HepG2 (cell line): ENCODE results near the gene PLEKHA6. TPM values are rescaled to one million over a fixed set of nuclear protein-coding genes. Genes with fewer than 3 reads are reported as not detected.

Experiments
- ATAC-seq: fragments of 200-7000 bp; cut with Tn5 transposase; 3 replicates; pipeline ENCODE4 v1.9.1; 2020; ENCODE audit warnings: mild to moderate bottlenecking, moderate library complexity
- BruUV-seq: library from RNA; stranded (reverse); fragments of 400-500 nt; replicated peaks from 2 replicates; lab custom pipeline; 2021; lab: Mats Ljungman, UMichigan
- CTCF ChIA-PET: fragments of 300-600 bp; formaldehyde crosslinking; extraction: SDS; loops from one replicate; lab custom pipeline; 2021; ENCODE audit warnings: low total read pairs, inconsistent platforms, low intra/inter-chr PET ratio; lab: Yijun Ruan, JAX
- POLR2A ChIA-PET: fragments of 350-600 bp; sonication (Branson Sonifier 250); formaldehyde crosslinking; loops from one replicate; lab custom pipeline; 2020; ENCODE audit warnings: antibody characterized with exemption, inconsistent platforms; lab: Yijun Ruan, JAX
- DNase-seq: peaks from one replicate; pipeline ENCODE4 v3.0.0-alpha.2; 2015; ENCODE audit warnings: low spot score
- FAIRE-seq: peaks from 3 replicates; lab custom pipeline; 2011; peaks lifted over from hg19 to GRCh38; lab: Jason Lieb, UNC
- H2AFZ ChIP-seq: one replicate; pipeline ENCODE4 v1.6.1; 2011; ENCODE audit warnings: low read length, inconsistent platforms
- H3K27ac ChIP-seq: fragments of 300-600 bp; 3 replicates; pipeline ENCODE4 v1.8.0; 2011; ENCODE audit warnings: mixed run types, mild to moderate bottlenecking, mixed read lengths, low read length, inconsistent platforms; ENCODE audit not compliant: insufficient read depth; ENCODE audit errors: extremely low read length
- H3K27me3 ChIP-seq, 2 experiments: fragments of 200-600 bp in 1 of 2; 2 replicates in 1 of 2; 3 replicates in 1 of 2; pipeline versions ENCODE4 v1.6.0 to v1.8.0; 2011; ENCODE audit warnings: low read length in 2 of 2, mild to moderate bottlenecking in 2 of 2, moderate library complexity in 2 of 2, inconsistent platforms in 1 of 2; ENCODE audit not compliant: insufficient read depth in 2 of 2, control insufficient read depth in 1 of 2
- H3K36me3 ChIP-seq, 2 experiments: fragments of 200-600 bp in 1 of 2; replicated peaks in 1 of 2; 2 replicates in 1 of 2; 3 replicates in 1 of 2; pipeline versions ENCODE4 v1.5.1 to v1.8.0; 2011; ENCODE audit warnings: low read length in 2 of 2, inconsistent platforms in 1 of 2; ENCODE audit not compliant: insufficient read depth in 2 of 2, control insufficient read depth in 1 of 2
- H3K4me1 ChIP-seq: 2 replicates; pipeline ENCODE4 v1.5.1; 2012; ENCODE audit warnings: low read length, inconsistent platforms; ENCODE audit not compliant: insufficient read depth
- H3K4me2 ChIP-seq: 2 replicates; pipeline ENCODE4 v1.6.0; 2011; ENCODE audit warnings: low read depth, low read length, inconsistent platforms
- H3K4me3 ChIP-seq, 3 experiments: fragments of 200-600 bp in 1 of 3; sonication (generic), shearing (Covaris generic) in 1 of 3; replicated peaks in 1 of 3; 2 replicates each; pipeline ENCODE4 v1.5.1; 2011 to 2016; ENCODE audit warnings: low read length in 3 of 3, inconsistent platforms in 2 of 3, low read depth in 2 of 3, mild to moderate bottlenecking in 2 of 3, control low read depth in 1 of 3, mixed read lengths in 1 of 3; ENCODE audit not compliant: insufficient read depth in 1 of 3
- H3K79me2 ChIP-seq: one replicate; pipeline ENCODE4 v1.6.1; 2011; ENCODE audit warnings: low read length, inconsistent platforms; ENCODE audit not compliant: insufficient read depth
- H3K9ac ChIP-seq: 2 replicates; pipeline ENCODE4 v1.6.0; 2011; ENCODE audit warnings: mild to moderate bottlenecking, low read depth, low read length, inconsistent platforms; ENCODE audit not compliant: insufficient read depth
- H3K9me3 ChIP-seq: 2 replicates; pipeline ENCODE4 v1.5.1; 2012; ENCODE audit warnings: mild to moderate bottlenecking, low read length
- H4K20me1 ChIP-seq: 2 replicates; pipeline ENCODE4 v1.6.0; 2011; ENCODE audit warnings: inconsistent platforms, mild to moderate bottlenecking, low read length, moderate library complexity; ENCODE audit not compliant: insufficient read depth
- ATF7 ChIP-seq, 2 experiments: fragments of 450-650 bp in 1 of 2; sonication (generic) in 1 of 2; formaldehyde crosslinking in 1 of 2; IDR thresholded peaks; 2 replicates each; pipeline versions ENCODE4 v1.4.0 to v1.6.1; 2016 to 2020; ENCODE audit warnings: antibody characterized with exemption in 1 of 2, mild to moderate bottlenecking in 1 of 2, missing genetic modification reagents in 1 of 2
- MAZ ChIP-seq, 2 experiments: sonication (generic) in 1 of 2; formaldehyde crosslinking in 1 of 2; IDR thresholded peaks; 2 replicates each; pipeline versions ENCODE4 v1.5.0 to v1.6.1; 2012 to 2020; ENCODE audit warnings: low read depth in 2 of 2, mild to moderate bottlenecking in 2 of 2, borderline replicate concordance in 1 of 2, improper control_type of control experiment in 1 of 2, low read length in 1 of 2, missing genetic modification reagents in 1 of 2, moderate library complexity in 1 of 2
- POLR2G ChIP-seq: fragments of 200-400 bp; formaldehyde crosslinking; IDR thresholded peaks from 2 replicates; pipeline ENCODE4 v1.6.1; 2018; ENCODE audit warnings: mild to moderate bottlenecking, low read depth, low read length, moderate library complexity
- PRMT3 ChIP-seq: sonication (generic); formaldehyde crosslinking; IDR thresholded peaks from 2 replicates; pipeline ENCODE4 v1.8.1; 2022; ENCODE audit warnings: low read depth, mild to moderate bottlenecking, moderate library complexity, missing genetic modification reagents, borderline replicate concordance
- SNRNP70 ChIP-seq: fragments of 200-400 bp; formaldehyde crosslinking; IDR thresholded peaks from 2 replicates; pipeline ENCODE4 v1.6.1; 2017; ENCODE audit warnings: mild to moderate bottlenecking, low read depth, low read length, moderate library complexity
- SRSF9 ChIP-seq: fragments of 200-400 bp; formaldehyde crosslinking; IDR thresholded peaks from 2 replicates; pipeline ENCODE4 v1.6.1; 2018; ENCODE audit warnings: borderline replicate concordance, mild to moderate bottlenecking, low read depth, low read length; ENCODE audit not compliant: insufficient read depth, poor library complexity, severe bottlenecking
- TBP ChIP-seq: sonication (generic); formaldehyde crosslinking; IDR thresholded peaks from 2 replicates; pipeline ENCODE4 v1.5.0; 2020; ENCODE audit warnings: missing genetic modification reagents
- TOE1 ChIP-seq: sonication (generic); formaldehyde crosslinking; IDR thresholded peaks from 2 replicates; pipeline ENCODE4 v1.4.0; 2020; ENCODE audit warnings: mild to moderate bottlenecking, missing genetic modification reagents
- ZBTB7A ChIP-seq: sonication (generic); formaldehyde crosslinking; IDR thresholded peaks from 2 replicates; pipeline ENCODE4 v1.8.0; 2022; ENCODE audit warnings: mild to moderate bottlenecking, missing genetic modification reagents
- ZKSCAN5 ChIP-seq: sonication (generic); formaldehyde crosslinking; IDR thresholded peaks from 2 replicates; pipeline ENCODE4 v1.5.1; 2020; ENCODE audit warnings: mild to moderate bottlenecking, missing genetic modification reagents
- ZNF24 ChIP-seq: fragments of 450-650 bp; IDR thresholded peaks from 2 replicates; pipeline ENCODE4 v1.6.1; 2017; ENCODE audit warnings: antibody characterized with exemption, mild to moderate bottlenecking
- ZNF3 ChIP-seq: IDR thresholded peaks from 2 replicates; pipeline ENCODE4 v1.7.0; 2017; ENCODE audit warnings: inconsistent platforms
- ZNF460 ChIP-seq: sonication (generic); formaldehyde crosslinking; IDR thresholded peaks from 2 replicates; pipeline ENCODE4 v1.5.1; 2020; ENCODE audit warnings: missing genetic modification reagents, mild to moderate bottlenecking, borderline replicate concordance
- ZNF570 ChIP-seq: sonication (generic); formaldehyde crosslinking; IDR thresholded peaks from 2 replicates; pipeline ENCODE4 v1.4.0; 2020; ENCODE audit warnings: mild to moderate bottlenecking, missing genetic modification reagents, borderline replicate concordance
- ZNF713 ChIP-seq: sonication (generic); formaldehyde crosslinking; IDR thresholded peaks from 2 replicates; pipeline ENCODE4 v1.4.0; 2020; ENCODE audit warnings: mild to moderate bottlenecking, missing genetic modification reagents
- ZNF850 ChIP-seq: sonication (generic); formaldehyde crosslinking; conservative IDR thresholded peaks from 2 replicates; pipeline ENCODE4 v1.9.0; 2021; ENCODE audit warnings: mild to moderate bottlenecking, missing genetic modification reagents
- WGBS: methylation state at CpG from one replicate; pipeline ENCODE4 v1.1.6; 2017; ENCODE audit warnings: low lambda C conversion rate; 5-methylcytosine and 5-hydroxymethylcytosine counted together
- in situ Hi-C: cut with HindIII; loops from 2 replicates; pipeline ENCODE4 v1.10.0; 2017; ENCODE audit warnings: low pct_unique_long_range_greater_than_20kb; ENCODE audit not compliant: extremely low pct_ligation_motif_present
- intact Hi-C: fragments of 100-400 bp; cut with micrococcal nuclease; formaldehyde crosslinking; loops from one replicate; pipeline ENCODE4 v1.10.0; 2022; ENCODE audit not compliant: unreplicated experiment
- polyA plus RNA-seq, 8 experiments: library from polyadenylated mRNA; depleted of rRNA in 3 of 8; stranded (reverse) in 7 of 8; unstranded in 1 of 8; fragments of >200 nt; fragmentation: Illumina TruSeq in 4 of 8; extraction: Trizol in 4 of 8; gene quantifications; 2 replicates each; pipeline versions ENCODE4 v1.2.1 to v1.2.3, GENCODE V29; 2011 to 2016; ENCODE audit warnings: low read depth in 4 of 8, missing spikeins in 1 of 8, mixed read lengths in 1 of 8; ENCODE audit not compliant: insufficient read depth in 1 of 8
- total RNA-seq, 5 experiments: library from RNA; depleted of rRNA; stranded (reverse); fragments of >200 nt; fragmentation: Illumina TruSeq; extraction: Trizol; gene quantifications; 2 replicates each; pipeline ENCODE4 v1.2.3, GENCODE V29; 2016; ENCODE audit warnings: low read depth in 1 of 5
- TF ChIP-seq, protein P1 (sequence below): sonication (generic); formaldehyde crosslinking; IDR thresholded peaks from 2 replicates; pipeline ENCODE4 v1.5.1; 2020; ENCODE audit warnings: missing genetic modification reagents, mild to moderate bottlenecking, borderline replicate concordance
- TF ChIP-seq, protein P2 (sequence below): sonication (generic); formaldehyde crosslinking; conservative IDR thresholded peaks from 2 replicates; pipeline ENCODE4 v1.4.0; 2020; ENCODE audit warnings: missing genetic modification reagents
- TF ChIP-seq, protein P3 (sequence below): sonication (generic); formaldehyde crosslinking; IDR thresholded peaks from 2 replicates; pipeline ENCODE4 v1.5.0; 2020; ENCODE audit warnings: missing genetic modification reagents

Gene PLEKHA6
- total and polyA plus RNA-seq, 2 of the 13 experiments (the other 11 are each of a cell fraction or from before 2014, with no cell fraction given): 5.3 to 11.4 TPM

DNA sequence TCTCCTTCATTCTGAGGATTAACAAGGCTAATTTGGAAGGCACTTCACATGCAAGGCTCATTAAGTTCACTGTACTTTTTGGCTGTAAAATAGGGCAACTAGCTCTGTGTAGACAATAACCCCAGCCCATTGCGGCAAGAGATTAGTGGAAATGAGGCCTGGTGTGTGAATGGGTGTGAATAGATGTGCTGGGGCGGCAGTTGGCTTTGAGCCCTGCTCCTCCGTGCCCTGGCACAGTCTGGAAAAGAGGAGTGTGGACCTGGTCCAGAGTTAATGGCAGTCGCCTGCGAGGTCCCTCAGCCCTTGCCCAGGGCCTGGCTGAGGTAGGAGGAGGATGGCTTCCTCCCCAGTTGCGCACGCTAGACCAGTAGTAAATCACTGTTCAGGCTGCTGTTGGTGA lies 168.3 kb downstream of the PLEKHA6 start:
- Histone ChIP-seq H3K4me1 (peaks cover 31% of the 10 kb centered on the region), H3K4me2 (no peak overlapping the region), H3K79me2 (no peaks in the 10 kb centered on the region), H3K9ac (no peak overlapping the region), H4K20me1 (no peaks in the 10 kb centered on the region), H3K27ac (no peak overlapping the region), H3K36me3 (no peaks in the 10 kb centered on the region), H3K9me3 (no peaks in the 10 kb centered on the region), H2AFZ (no peak overlapping the region), H3K4me3 (no peak overlapping the region), H3K27me3 (peaks cover 6 to 45% of the 10 kb centered on the region in 2 experiments; a peak in 4 of 5 replicates)
- ChIA-PET CTCF (no interaction called here), POLR2A (interaction anchor here (1.5 to 1.9 kb wide), 2 partner anchors 11 to 23 kb away, joined by 4 to 7 read pairs; partner anchors contain the start of gene GOLT1A)
- ATAC-seq: no peak
- intact Hi-C loops (no loop called here), in situ Hi-C loops (no loop called here)
- no peak for DNase-seq
- no peak for FAIRE-seq
- 54% methylated on average over 4 of the region's 7 CpGs for WGBS
- BruUV-seq: no TSS peak
- TF ChIP-seq ATF7 (IDR thresholded peaks at IDR 0.05): no peak
- no peak for TF ChIP-seq ATF7 (CRISPR knock-in tag; IDR thresholded peaks at IDR 0.05)
- no peak for TF ChIP-seq TOE1 (CRISPR knock-in tag)
- no peak for TF ChIP-seq TBP
- TF ChIP-seq MAZ (IDR thresholded peaks at IDR 0.05; ENCODE audit: borderline replicate concordance, low read depth, low read length): no peak
- no peak for TF ChIP-seq MAZ (CRISPR knock-in tag; IDR thresholded peaks at IDR 0.05; ENCODE audit: low read depth)
- TF ChIP-seq ZNF24: no peak
- TF ChIP-seq ZBTB7A (CRISPR knock-in tag): no peak
- TF ChIP-seq, protein P1, sequence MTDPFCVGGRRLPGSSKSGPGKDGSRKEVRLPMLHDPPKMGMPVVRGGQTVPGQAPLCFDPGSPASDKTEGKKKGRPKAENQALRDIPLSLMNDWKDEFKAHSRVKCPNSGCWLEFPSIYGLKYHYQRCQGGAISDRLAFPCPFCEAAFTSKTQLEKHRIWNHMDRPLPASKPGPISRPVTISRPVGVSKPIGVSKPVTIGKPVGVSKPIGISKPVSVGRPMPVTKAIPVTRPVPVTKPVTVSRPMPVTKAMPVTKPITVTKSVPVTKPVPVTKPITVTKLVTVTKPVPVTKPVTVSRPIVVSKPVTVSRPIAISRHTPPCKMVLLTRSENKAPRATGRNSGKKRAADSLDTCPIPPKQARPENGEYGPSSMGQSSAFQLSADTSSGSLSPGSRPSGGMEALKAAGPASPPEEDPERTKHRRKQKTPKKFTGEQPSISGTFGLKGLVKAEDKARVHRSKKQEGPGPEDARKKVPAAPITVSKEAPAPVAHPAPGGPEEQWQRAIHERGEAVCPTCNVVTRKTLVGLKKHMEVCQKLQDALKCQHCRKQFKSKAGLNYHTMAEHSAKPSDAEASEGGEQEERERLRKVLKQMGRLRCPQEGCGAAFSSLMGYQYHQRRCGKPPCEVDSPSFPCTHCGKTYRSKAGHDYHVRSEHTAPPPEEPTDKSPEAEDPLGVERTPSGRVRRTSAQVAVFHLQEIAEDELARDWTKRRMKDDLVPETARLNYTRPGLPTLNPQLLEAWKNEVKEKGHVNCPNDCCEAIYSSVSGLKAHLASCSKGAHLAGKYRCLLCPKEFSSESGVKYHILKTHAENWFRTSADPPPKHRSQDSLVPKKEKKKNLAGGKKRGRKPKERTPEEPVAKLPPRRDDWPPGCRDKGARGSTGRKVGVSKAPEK (CRISPR knock-in tag): no peak
- TF ChIP-seq ZNF3: no peak
- no peak for TF ChIP-seq POLR2G
- TF ChIP-seq SRSF9: no peak
- TF ChIP-seq ZNF460 (CRISPR knock-in tag): no peak
- no peak for TF ChIP-seq ZKSCAN5 (CRISPR knock-in tag)
- TF ChIP-seq, protein P2, sequence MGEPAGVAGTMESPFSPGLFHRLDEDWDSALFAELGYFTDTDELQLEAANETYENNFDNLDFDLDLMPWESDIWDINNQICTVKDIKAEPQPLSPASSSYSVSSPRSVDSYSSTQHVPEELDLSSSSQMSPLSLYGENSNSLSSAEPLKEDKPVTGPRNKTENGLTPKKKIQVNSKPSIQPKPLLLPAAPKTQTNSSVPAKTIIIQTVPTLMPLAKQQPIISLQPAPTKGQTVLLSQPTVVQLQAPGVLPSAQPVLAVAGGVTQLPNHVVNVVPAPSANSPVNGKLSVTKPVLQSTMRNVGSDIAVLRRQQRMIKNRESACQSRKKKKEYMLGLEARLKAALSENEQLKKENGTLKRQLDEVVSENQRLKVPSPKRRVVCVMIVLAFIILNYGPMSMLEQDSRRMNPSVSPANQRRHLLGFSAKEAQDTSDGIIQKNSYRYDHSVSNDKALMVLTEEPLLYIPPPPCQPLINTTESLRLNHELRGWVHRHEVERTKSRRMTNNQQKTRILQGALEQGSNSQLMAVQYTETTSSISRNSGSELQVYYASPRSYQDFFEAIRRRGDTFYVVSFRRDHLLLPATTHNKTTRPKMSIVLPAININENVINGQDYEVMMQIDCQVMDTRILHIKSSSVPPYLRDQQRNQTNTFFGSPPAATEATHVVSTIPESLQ (CRISPR knock-in tag): no peak
- TF ChIP-seq SNRNP70: no peak
- TF ChIP-seq ZNF713 (CRISPR knock-in tag): no peak
- no peak for TF ChIP-seq ZNF570 (CRISPR knock-in tag)
- TF ChIP-seq ZNF850 (CRISPR knock-in tag): no peak
- no peak for TF ChIP-seq PRMT3 (CRISPR knock-in tag)
- TF ChIP-seq, protein P3, sequence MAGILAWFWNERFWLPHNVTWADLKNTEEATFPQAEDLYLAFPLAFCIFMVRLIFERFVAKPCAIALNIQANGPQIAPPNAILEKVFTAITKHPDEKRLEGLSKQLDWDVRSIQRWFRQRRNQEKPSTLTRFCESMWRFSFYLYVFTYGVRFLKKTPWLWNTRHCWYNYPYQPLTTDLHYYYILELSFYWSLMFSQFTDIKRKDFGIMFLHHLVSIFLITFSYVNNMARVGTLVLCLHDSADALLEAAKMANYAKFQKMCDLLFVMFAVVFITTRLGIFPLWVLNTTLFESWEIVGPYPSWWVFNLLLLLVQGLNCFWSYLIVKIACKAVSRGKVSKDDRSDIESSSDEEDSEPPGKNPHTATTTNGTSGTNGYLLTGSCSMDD (CRISPR knock-in tag): no peak
